OCI-LY1 (cell line): ENCODE results near the gene ZNF735.

Experiments
- H2AFZ ChIP-seq: fragments of 200-600 bp; sonication (generic), shearing (Covaris generic); 2 replicates; pipeline ENCODE4 v1.6.0; 2014; ENCODE audit warnings: antibody characterized with exemption, mild to moderate bottlenecking, low read length
- H3F3A ChIP-seq: fragments of 200-600 bp; sonication (generic), shearing (Covaris generic); 2 replicates; pipeline ENCODE4 v1.6.0; 2014; ENCODE audit warnings: mild to moderate bottlenecking, antibody characterized with exemption, low read length, moderate library complexity; ENCODE audit not compliant: insufficient read depth
- H3K27ac ChIP-seq: fragments of 200-600 bp; sonication (generic); 2 replicates; pipeline ENCODE4 v1.5.1; 2014; ENCODE audit warnings: low read length, mixed run types, mild to moderate bottlenecking, low read depth; ENCODE audit not compliant: poor library complexity, severe bottlenecking
- H3K27me3 ChIP-seq: fragments of 200-600 bp; sonication (generic); 2 replicates; pipeline ENCODE4 v1.6.0; 2014; ENCODE audit warnings: antibody characterized with exemption, mild to moderate bottlenecking, low read length, moderate library complexity; ENCODE audit not compliant: insufficient read depth
- H3K36me3 ChIP-seq: fragments of 200-600 bp; sonication (generic); 2 replicates; pipeline ENCODE4 v1.6.1; 2014; ENCODE audit warnings: mild to moderate bottlenecking, antibody characterized with exemption, low read length, moderate library complexity, mixed read lengths; ENCODE audit not compliant: insufficient read depth
- H3K4me1 ChIP-seq: fragments of 200-600 bp; sonication (generic); 2 replicates; pipeline ENCODE4 v1.5.1; 2014; ENCODE audit warnings: mild to moderate bottlenecking, low read length, moderate library complexity; ENCODE audit not compliant: insufficient read depth, severe bottlenecking
- H3K4me2 ChIP-seq: fragments of 200-600 bp; sonication (generic), shearing (Covaris generic); 2 replicates; pipeline ENCODE4 v1.6.1; 2014; ENCODE audit warnings: low read length
- H3K4me3 ChIP-seq: fragments of 200-600 bp; sonication (generic); 2 replicates; pipeline ENCODE4 v1.5.1; 2014; ENCODE audit warnings: low read length, low read depth, mild to moderate bottlenecking, mixed read lengths; ENCODE audit not compliant: poor library complexity, severe bottlenecking
- H3K79me2 ChIP-seq: fragments of 200-600 bp; shearing (Covaris generic); 2 replicates; pipeline ENCODE4 v1.6.1; 2016; ENCODE audit warnings: mixed run types, low read length, mixed read lengths; ENCODE audit not compliant: insufficient read depth
- H3K9ac ChIP-seq: fragments of 200-600 bp; sonication (generic), shearing (Covaris generic); 2 replicates; pipeline ENCODE4 v1.6.1; 2014; ENCODE audit warnings: mild to moderate bottlenecking, low read length, mixed read lengths
- H3K9me2 ChIP-seq: fragments of 200-600 bp; sonication (generic), shearing (Covaris generic); 2 replicates; pipeline ENCODE4 v1.6.1; 2014; ENCODE audit warnings: low read depth, mild to moderate bottlenecking, low read length, mixed read lengths
- H3K9me3 ChIP-seq: fragments of 200-600 bp; shearing (Covaris generic); 2 replicates; pipeline ENCODE4 v1.6.1; 2014; ENCODE audit warnings: low read length, mixed read lengths
- H4K20me1 ChIP-seq: fragments of 200-600 bp; sonication (generic), shearing (Covaris generic); 2 replicates; pipeline ENCODE4 v1.6.0; 2016; ENCODE audit warnings: mild to moderate bottlenecking, low read length; ENCODE audit not compliant: insufficient read depth
- EZH2 ChIP-seq: fragments of 200-600 bp; sonication (generic), shearing (Covaris generic); IDR thresholded peaks from 2 replicates; pipeline ENCODE4 v1.8.0; 2017; ENCODE audit warnings: borderline replicate concordance, mixed run types, mild to moderate bottlenecking, antibody characterized with exemption, low read length, moderate library complexity, mixed read lengths
- TF ChIP-seq, protein P1 (sequence below): fragments of 200-600 bp; sonication (generic), shearing (Covaris generic); IDR thresholded peaks from 2 replicates; pipeline ENCODE4 v1.5.1; 2017; ENCODE audit warnings: mild to moderate bottlenecking, antibody characterized with exemption, low read length, moderate library complexity, mixed read lengths

Gene ZNF735

DNA sequence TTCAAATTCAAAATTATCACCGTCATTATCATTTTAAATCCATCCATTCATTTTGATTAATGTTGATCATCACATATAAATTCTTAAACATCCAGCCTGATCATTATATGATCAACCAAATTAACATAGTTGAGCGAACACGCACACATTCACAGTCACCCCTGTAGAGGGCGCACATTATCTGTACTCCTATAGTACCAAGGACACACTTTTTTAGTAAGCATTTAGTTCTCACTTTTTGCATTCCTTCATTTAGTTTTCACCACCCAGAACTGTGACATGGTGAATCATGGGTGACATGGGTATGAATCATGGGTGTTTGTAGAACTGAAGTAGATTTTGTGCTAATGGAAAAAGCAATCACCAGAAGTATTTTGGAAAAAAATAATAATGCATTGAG is 26.0 kb upstream of the ZNF735 start:
- no peaks in the 10 kb centered on the region for H3K4me1 ChIP-seq
- no peaks in the 10 kb centered on the region; the same call in 1 of the 2 replicates for H3F3A ChIP-seq
- H3K79me2 ChIP-seq, result no peaks in the 10 kb centered on the region
- H2AFZ ChIP-seq, result no peak overlapping the region
- no peaks in the 10 kb centered on the region for H3K27me3 ChIP-seq
- no peak overlapping the region for H3K27ac ChIP-seq
- TF ChIP-seq, protein P1, sequence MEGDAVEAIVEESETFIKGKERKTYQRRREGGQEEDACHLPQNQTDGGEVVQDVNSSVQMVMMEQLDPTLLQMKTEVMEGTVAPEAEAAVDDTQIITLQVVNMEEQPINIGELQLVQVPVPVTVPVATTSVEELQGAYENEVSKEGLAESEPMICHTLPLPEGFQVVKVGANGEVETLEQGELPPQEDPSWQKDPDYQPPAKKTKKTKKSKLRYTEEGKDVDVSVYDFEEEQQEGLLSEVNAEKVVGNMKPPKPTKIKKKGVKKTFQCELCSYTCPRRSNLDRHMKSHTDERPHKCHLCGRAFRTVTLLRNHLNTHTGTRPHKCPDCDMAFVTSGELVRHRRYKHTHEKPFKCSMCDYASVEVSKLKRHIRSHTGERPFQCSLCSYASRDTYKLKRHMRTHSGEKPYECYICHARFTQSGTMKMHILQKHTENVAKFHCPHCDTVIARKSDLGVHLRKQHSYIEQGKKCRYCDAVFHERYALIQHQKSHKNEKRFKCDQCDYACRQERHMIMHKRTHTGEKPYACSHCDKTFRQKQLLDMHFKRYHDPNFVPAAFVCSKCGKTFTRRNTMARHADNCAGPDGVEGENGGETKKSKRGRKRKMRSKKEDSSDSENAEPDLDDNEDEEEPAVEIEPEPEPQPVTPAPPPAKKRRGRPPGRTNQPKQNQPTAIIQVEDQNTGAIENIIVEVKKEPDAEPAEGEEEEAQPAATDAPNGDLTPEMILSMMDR, result peak; percentile 89
- no peak for TF ChIP-seq EZH2
- no peaks in the 10 kb centered on the region for H4K20me1 ChIP-seq
- no peaks in the 10 kb centered on the region for H3K36me3 ChIP-seq
- H3K9me3 ChIP-seq, result no peaks in the 10 kb centered on the region
- H3K4me3 ChIP-seq, result no peak overlapping the region
- no peaks in the 10 kb centered on the region for H3K9me2 ChIP-seq
- H3K9ac ChIP-seq, result no peak overlapping the region
- no peak overlapping the region for H3K4me2 ChIP-seq

DNA sequence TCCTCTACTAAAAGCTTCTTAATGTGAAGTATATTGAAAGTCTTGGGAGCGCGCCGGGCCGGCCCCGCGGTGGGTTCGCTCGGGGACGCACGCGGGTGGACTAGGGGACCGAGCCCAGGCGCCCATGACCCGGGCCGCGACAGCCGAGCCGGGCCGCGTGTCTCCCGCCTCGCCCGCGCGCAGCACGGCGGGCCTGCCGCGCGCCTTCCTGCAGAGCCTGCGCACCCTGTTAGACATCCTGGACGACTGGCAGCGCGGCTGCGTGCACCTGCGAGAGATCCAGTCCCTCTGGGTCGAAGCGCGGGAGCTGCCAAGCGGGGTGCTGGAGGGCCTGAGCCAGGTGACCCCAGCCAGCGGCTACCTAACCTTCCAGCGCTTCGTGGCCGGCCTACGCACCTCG is 25.4 kb upstream of the ZNF735 start:
- no peak overlapping the region for H3K4me3 ChIP-seq
- no peak overlapping the region for H2AFZ ChIP-seq
- TF ChIP-seq EZH2, result no peak
- TF ChIP-seq, protein P1, result no peak
- H3K27ac ChIP-seq, result no peak overlapping the region
- no peak overlapping the region for H3K9ac ChIP-seq
- no peaks in the 10 kb centered on the region for H3K9me3 ChIP-seq
- no peaks in the 10 kb centered on the region for H3K36me3 ChIP-seq
- no peaks in the 10 kb centered on the region for H3K4me1 ChIP-seq
- no peaks in the 10 kb centered on the region; the same call in 1 of the 2 replicates for H3F3A ChIP-seq
- no peaks in the 10 kb centered on the region for H3K79me2 ChIP-seq
- no peaks in the 10 kb centered on the region for H4K20me1 ChIP-seq
- H3K27me3 ChIP-seq, result no peaks in the 10 kb centered on the region
- no peak overlapping the region for H3K4me2 ChIP-seq
- no peaks in the 10 kb centered on the region for H3K9me2 ChIP-seq

DNA sequence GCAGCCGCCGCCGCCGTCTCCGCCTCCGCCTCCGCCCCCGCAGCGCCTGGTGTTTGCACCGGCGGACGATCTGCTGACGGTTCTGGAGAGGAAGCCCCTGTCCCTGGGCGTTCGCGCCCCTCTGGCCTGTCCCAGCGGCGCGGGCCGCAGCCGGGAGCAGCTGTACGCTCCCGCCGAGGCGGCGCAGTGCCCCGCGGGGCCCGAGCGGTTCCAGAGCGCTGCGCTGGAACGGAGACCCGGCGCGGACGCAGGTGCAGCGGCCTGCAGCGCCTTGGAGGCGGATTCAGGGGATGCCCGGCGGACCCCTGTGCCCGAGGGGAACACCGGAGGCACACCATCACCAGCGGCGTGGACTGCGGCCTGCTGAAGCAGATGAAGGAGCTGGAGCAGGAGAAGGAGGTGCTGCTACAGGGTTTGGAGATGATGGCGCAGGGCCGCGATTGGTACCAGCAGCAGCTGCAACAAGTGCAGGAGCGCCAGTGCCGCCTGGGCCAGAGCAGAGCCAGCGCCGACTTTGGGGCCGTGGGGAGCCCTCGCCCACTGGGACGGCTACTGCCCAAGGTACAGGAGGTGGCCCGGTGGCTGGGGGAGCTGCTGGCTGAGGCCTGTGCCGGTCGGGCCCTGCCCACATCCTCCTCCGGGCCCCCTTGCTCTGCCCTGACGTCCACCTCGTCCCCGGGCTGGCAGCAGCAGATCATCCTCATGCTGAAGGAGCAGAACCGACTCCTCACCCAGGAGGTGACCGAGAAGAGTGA is 24.8 kb upstream of the ZNF735 start:
- H3K9me3 ChIP-seq, result no peaks in the 10 kb centered on the region
- H3K4me2 ChIP-seq, result no peak overlapping the region

More for the DNA sequence above, 24.8 kb upstream of the ZNF735 start:
- Histone ChIP-seq H3K27me3 (no peaks in the 10 kb centered on the region), H3K4me1 (no peaks in the 10 kb centered on the region), H3K4me3 (no peak overlapping the region), H3K27ac (no peak overlapping the region), H2AFZ (no peak overlapping the region), H3K36me3 (no peaks in the 10 kb centered on the region), H4K20me1 (no peaks in the 10 kb centered on the region), H3K79me2 (no peaks in the 10 kb centered on the region), H3F3A (no peaks in the 10 kb centered on the region), H3K9me2 (no peaks in the 10 kb centered on the region), H3K9ac (no peak overlapping the region)
- TF ChIP-seq EZH2, result no peak
- TF ChIP-seq, protein P1, result no peak
